ENCODE results near the gene LRRC71.

LRRC71 gene

DNA sequence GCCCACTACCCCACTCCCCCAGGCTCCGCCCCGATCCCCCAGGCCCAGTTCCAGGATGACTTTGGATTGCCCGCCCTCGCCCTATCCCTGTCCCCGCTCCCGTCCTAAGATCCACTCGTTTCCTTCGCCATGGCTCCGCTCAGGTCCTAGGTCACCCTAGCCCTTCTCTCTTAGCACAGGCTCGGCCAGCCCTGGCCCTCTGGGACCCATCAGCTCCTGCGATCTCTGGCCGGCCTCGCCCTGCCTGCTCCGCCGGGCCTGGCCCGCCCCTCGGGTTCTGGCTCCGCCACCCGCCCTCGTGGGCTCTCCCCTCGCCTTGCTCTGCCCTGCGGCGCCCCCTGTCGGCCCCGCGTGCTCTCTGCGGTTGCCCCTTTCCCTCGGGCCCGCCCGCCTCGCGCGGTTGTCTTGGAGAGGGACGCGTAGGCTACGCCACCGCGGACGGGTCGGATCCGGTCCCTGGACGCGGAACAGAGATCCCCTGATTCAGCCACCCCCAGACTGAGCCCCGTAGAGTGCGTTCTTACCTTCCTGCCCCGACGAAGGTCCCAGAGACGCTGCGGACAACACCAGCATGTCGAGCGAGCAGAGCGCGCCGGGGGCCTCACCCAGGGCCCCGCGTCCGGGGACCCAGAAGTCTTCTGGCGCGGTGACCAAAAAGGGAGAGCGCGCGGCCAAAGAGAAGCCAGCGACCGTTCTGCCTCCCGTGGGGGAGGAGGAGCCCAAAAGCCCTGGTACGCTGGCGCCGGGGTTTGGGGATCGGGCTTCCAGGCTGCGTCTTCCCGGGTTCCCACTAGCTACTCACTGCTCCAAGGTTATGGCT lies at the start of gene LRRC71:
Gene LRRC71 (plus strand): TSS at position 400 of the 820 bp plus-strand sequence. CDS start 172 bp downstream, at position 572.
- Histone ChIP-seq H3K27ac (ENCODE audit: low read depth, low read length) (no peak within 1 kb of the TSS), H3K36me3 (ENCODE audit: control insufficient read depth, insufficient read depth, low read length) (no peaks in the 10 kb centered on the region), H3K9ac (ENCODE audit: low read length) (no peak within 1 kb of the TSS), H3K9me3 (ENCODE audit: control insufficient read depth, insufficient read depth, low read depth, low read length) (0 out of 2 replicates have a peak, but pooled peaks cover 2% of the 10 kb centered on the region), H3K4me3 (ENCODE audit: low read depth, low read length) (peak within 1 kb of the TSS; percentile 66), H3K4me1 (ENCODE audit: control insufficient read depth, insufficient read depth, low read length) (peaks cover 16% of the 10 kb centered on the region), H3K27me3 (ENCODE audit: control insufficient read depth, insufficient read depth, low read length) (peaks cover 78% of the 10 kb centered on the region)

DNA sequence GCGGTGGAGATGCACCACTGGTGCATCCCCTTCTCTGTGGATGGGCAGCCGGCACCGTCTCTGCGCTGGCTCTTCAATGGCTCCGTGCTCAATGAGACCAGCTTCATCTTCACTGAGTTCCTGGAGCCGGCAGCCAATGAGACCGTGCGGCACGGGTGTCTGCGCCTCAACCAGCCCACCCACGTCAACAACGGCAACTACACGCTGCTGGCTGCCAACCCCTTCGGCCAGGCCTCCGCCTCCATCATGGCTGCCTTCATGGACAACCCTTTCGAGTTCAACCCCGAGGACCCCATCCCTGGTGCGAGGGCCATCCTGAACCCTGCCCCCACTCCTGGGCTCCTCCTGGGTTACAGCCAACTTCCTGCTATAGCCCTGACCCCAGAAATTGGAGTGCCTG lies 46.8 kb upstream of the LRRC71 start:
- H3K4me1 ChIP-seq (ENCODE audit: control insufficient read depth, insufficient read depth, low read length) = 0 out of 2 replicates have a peak, but pooled peaks cover 5% of the 10 kb centered on the region
- H3K27ac ChIP-seq (ENCODE audit: low read depth, low read length) = no peak overlapping the region
- no peaks in the 10 kb centered on the region for H3K9me3 ChIP-seq (ENCODE audit: control insufficient read depth, insufficient read depth, low read depth, low read length)
- H3K27me3 ChIP-seq (ENCODE audit: control insufficient read depth, insufficient read depth, low read length) = peaks cover 50% of the 10 kb centered on the region
- H3K9ac ChIP-seq (ENCODE audit: low read length) = no peak overlapping the region
- no peaks in the 10 kb centered on the region for H3K36me3 ChIP-seq (ENCODE audit: control insufficient read depth, insufficient read depth, low read length)
- H3K4me3 ChIP-seq (ENCODE audit: low read depth, low read length) = no peak overlapping the region

DNA sequence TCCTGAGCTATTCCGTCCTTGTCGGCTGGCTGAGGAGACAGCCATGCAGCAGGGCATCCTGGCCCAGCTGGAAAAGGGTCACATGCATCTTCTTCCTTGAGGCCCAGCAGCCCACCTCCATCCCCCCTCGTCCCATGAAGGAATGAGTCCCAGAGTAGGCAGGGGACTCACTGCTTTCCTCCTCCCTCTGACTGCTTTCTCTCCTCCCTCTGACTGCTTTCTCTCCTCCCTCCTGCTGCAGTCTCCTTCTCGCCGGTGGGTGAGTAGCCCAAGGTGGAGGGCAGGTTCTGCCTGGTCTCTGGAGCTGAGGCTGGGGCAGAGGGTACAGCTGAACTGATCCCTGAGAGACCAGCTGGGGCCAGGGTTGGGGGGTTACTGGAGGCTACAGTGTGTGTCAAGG lies 46.3 kb upstream of the LRRC71 start:
- H3K27me3 ChIP-seq (ENCODE audit: control insufficient read depth, insufficient read depth, low read length) = peaks cover 52% of the 10 kb centered on the region
- no peaks in the 10 kb centered on the region for H3K36me3 ChIP-seq (ENCODE audit: control insufficient read depth, insufficient read depth, low read length)
- 0 out of 2 replicates have a peak, but pooled peaks cover 5% of the 10 kb centered on the region for H3K4me1 ChIP-seq (ENCODE audit: control insufficient read depth, insufficient read depth, low read length)
- H3K27ac ChIP-seq (ENCODE audit: low read depth, low read length) = no peak overlapping the region
- H3K9me3 ChIP-seq (ENCODE audit: control insufficient read depth, insufficient read depth, low read depth, low read length) = no peaks in the 10 kb centered on the region
- H3K4me3 ChIP-seq (ENCODE audit: low read depth, low read length) = no peak overlapping the region
- H3K9ac ChIP-seq (ENCODE audit: low read length) = no peak overlapping the region

DNA sequence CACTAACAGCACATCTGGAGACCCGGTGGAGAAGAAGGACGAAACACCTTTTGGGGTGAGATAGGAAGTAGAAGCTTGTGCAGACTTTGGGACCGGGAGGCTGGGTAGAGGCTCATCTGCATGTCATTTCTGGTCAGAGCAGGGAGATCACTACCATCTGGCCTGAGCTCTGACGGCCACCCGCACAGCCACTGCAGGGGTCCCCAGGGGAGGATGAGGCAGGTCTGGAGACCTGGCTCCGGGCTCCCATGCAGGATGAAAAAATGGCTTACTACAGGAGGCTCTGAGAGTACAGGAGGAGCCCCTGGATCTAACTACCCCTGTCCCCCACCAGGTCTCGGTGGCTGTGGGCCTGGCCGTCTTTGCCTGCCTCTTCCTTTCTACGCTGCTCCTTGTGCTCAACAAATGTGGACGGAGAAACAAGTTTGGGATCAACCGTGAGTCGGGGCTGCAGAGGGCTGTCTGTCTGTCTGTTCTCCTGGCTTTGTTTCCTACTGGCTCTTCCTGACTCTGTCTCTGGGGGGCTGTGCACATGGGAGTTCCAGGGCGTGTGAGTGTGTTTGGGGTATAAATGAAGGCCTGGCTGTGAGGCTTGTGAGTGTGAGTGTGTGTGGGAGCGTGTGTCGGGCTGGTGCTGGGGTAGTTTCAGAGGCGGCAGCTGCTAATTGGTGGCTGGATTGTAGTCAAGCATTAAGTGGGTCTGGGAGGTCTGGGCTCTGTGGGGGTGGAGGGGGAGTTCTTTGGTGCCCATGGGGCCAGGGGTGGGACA lies 45.7 kb upstream of the LRRC71 start:
- Histone ChIP-seq H3K9ac (ENCODE audit: low read length) (no peak overlapping the region), H3K4me3 (ENCODE audit: low read depth, low read length) (no peak overlapping the region), H3K27me3 (ENCODE audit: control insufficient read depth, insufficient read depth, low read length) (peaks cover 55% of the 10 kb centered on the region), H3K27ac (ENCODE audit: low read depth, low read length) (no peak overlapping the region), H3K4me1 (ENCODE audit: control insufficient read depth, insufficient read depth, low read length) (0 out of 2 replicates have a peak, but pooled peaks cover 5% of the 10 kb centered on the region), H3K36me3 (ENCODE audit: control insufficient read depth, insufficient read depth, low read length) (no peaks in the 10 kb centered on the region), H3K9me3 (ENCODE audit: control insufficient read depth, insufficient read depth, low read depth, low read length) (no peaks in the 10 kb centered on the region)

DNA sequence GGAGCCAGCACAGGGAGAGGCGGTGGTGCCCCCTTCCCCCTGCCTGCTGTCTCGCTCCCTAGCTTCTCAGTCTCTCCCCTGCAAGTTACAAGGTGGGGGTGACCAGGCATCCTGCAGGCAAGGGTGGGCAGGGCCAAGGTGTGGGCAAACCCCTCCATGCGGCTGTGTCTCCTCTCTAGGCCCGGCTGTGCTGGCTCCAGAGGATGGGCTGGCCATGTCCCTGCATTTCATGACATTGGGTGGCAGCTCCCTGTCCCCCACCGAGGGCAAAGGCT lies 45.2 kb upstream of the LRRC71 start:
- H3K36me3 ChIP-seq (ENCODE audit: control insufficient read depth, insufficient read depth, low read length) = no peaks in the 10 kb centered on the region
- peaks cover 60% of the 10 kb centered on the region for H3K27me3 ChIP-seq (ENCODE audit: control insufficient read depth, insufficient read depth, low read length)
- H3K4me1 ChIP-seq (ENCODE audit: control insufficient read depth, insufficient read depth, low read length) = 0 out of 2 replicates have a peak, but pooled peaks cover 5% of the 10 kb centered on the region
- no peak overlapping the region for H3K9ac ChIP-seq (ENCODE audit: low read length)
- H3K4me3 ChIP-seq (ENCODE audit: low read depth, low read length) = no peak overlapping the region
- no peak overlapping the region for H3K27ac ChIP-seq (ENCODE audit: low read depth, low read length)
- H3K9me3 ChIP-seq (ENCODE audit: control insufficient read depth, insufficient read depth, low read depth, low read length) = no peaks in the 10 kb centered on the region

DNA sequence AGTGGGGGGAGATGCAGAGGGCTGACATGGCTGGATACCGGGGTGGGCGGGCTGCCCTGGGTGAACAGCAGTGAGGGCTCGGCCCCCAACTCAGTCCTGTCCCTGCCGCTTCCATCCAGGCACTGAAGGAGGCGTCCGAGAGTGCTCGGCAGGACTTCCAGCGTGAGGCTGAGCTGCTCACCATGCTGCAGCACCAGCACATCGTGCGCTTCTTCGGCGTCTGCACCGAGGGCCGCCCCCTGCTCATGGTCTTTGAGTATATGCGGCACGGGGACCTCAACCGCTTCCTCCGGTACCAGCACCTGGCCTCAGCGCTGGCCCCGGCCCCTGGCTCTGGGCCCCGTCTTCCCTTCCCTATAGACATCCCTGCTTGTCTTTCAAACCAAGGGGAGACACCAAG lies 44.2 kb upstream of the LRRC71 start:
- no peak overlapping the region for H3K4me3 ChIP-seq (ENCODE audit: low read depth, low read length)
- no peak overlapping the region for H3K9ac ChIP-seq (ENCODE audit: low read length)
- no peaks in the 10 kb centered on the region for H3K9me3 ChIP-seq (ENCODE audit: control insufficient read depth, insufficient read depth, low read depth, low read length)
- no peaks in the 10 kb centered on the region for H3K36me3 ChIP-seq (ENCODE audit: control insufficient read depth, insufficient read depth, low read length)
- peaks cover 62% of the 10 kb centered on the region for H3K27me3 ChIP-seq (ENCODE audit: control insufficient read depth, insufficient read depth, low read length)
- H3K27ac ChIP-seq (ENCODE audit: low read depth, low read length) = no peak overlapping the region
- H3K4me1 ChIP-seq (ENCODE audit: control insufficient read depth, insufficient read depth, low read length) = 0 out of 2 replicates have a peak, but pooled peaks cover 5% of the 10 kb centered on the region

DNA sequence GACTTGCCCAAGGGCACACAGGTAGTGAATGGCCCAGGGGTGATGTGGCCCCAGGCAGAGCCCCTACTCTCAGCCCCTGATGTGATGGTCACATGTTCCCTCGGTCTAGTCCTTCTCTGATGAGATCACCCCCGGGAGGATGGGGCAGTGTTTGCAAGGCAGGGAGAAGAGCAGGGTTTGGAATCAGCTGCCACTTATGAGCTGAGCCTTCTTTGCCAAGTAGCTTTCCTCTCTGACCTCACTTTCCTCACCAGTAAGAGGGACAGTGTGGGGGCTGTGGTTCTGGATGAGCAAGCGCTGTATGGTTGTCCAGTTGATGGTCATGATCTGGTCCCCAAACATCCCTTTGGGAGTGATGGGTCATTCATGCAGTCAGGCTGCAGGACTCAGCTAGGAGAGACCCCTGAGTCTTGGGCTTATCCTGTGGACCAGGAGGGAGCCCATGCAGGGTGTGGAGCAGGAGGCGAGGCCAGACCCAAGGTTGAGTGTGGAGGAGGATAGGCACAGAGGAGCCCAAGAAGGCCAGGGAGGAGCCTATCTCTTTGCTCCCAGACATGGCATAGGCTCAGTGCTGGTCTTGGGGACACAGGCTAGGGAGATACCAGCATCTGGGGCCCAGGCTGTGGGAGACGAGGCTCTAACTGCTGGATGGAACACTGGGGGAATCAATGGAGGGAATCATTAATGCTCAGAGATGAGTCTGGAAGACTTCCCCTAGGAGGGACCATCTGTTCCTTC lies 42.8 kb upstream of the LRRC71 start:
- Histone ChIP-seq H3K4me3 (ENCODE audit: low read depth, low read length) (no peak overlapping the region), H3K36me3 (ENCODE audit: control insufficient read depth, insufficient read depth, low read length) (no peaks in the 10 kb centered on the region)

DNA sequence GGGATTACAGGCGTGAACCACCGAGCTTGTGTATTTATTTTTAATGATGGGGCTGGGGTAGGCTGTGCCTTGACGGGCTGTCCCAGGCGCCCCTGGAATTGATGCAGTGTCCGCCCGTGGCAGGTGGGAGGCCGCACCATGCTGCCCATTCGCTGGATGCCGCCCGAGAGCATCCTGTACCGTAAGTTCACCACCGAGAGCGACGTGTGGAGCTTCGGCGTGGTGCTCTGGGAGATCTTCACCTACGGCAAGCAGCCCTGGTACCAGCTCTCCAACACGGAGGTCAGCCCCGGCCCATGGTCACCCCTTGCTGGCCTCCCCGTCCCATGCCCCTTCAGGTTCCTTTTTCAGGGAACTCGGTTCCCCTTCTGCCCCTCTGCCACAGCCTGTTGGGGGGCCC lies 40.6 kb upstream of the LRRC71 start:
- H3K4me1 ChIP-seq (ENCODE audit: control insufficient read depth, insufficient read depth, low read length) = peaks cover 12% of the 10 kb centered on the region
- no peak overlapping the region for H3K27ac ChIP-seq (ENCODE audit: low read depth, low read length)
- H3K36me3 ChIP-seq (ENCODE audit: control insufficient read depth, insufficient read depth, low read length) = no peaks in the 10 kb centered on the region
- H3K4me3 ChIP-seq (ENCODE audit: low read depth, low read length) = no peak overlapping the region
- H3K9me3 ChIP-seq (ENCODE audit: control insufficient read depth, insufficient read depth, low read depth, low read length) = no peaks in the 10 kb centered on the region
- no peak overlapping the region for H3K9ac ChIP-seq (ENCODE audit: low read length)
- peaks cover 74% of the 10 kb centered on the region for H3K27me3 ChIP-seq (ENCODE audit: control insufficient read depth, insufficient read depth, low read length)

More for the DNA sequence above, 42.8 kb upstream of the LRRC71 start:
- H3K9ac ChIP-seq (ENCODE audit: low read length) = no peak overlapping the region
- no peak overlapping the region for H3K27ac ChIP-seq (ENCODE audit: low read depth, low read length)
- no peaks in the 10 kb centered on the region for H3K9me3 ChIP-seq (ENCODE audit: control insufficient read depth, insufficient read depth, low read depth, low read length)
- H3K4me1 ChIP-seq (ENCODE audit: control insufficient read depth, insufficient read depth, low read length) = 0 out of 2 replicates have a peak, but pooled peaks cover 5% of the 10 kb centered on the region
- peaks cover 64% of the 10 kb centered on the region for H3K27me3 ChIP-seq (ENCODE audit: control insufficient read depth, insufficient read depth, low read length)

DNA sequence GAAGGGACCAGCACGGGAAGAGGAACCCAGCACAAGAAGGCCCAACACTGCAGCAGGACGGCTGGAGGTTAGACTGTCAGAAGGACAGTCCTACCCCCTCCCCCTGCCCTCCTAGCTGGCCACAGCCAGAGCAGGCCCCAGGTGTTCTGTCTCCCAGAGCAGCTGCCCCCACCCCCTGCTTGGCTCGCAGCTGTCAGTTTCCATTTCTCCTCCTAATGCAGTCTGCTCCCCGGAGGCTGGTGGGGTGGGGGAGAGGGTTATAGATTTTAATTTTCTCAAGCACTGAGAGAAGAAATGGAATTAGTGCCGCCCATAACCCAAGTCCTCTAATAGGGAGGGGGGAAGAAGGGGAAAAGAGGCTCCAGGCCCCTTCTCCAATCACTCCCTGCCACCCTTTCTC lies 40.0 kb upstream of the LRRC71 start:
- peaks cover 18% of the 10 kb centered on the region for H3K4me1 ChIP-seq (ENCODE audit: control insufficient read depth, insufficient read depth, low read length)
- H3K9me3 ChIP-seq (ENCODE audit: control insufficient read depth, insufficient read depth, low read depth, low read length) = no peaks in the 10 kb centered on the region
- no peak overlapping the region for H3K27ac ChIP-seq (ENCODE audit: low read depth, low read length)
- peaks cover 74% of the 10 kb centered on the region for H3K27me3 ChIP-seq (ENCODE audit: control insufficient read depth, insufficient read depth, low read length)
- no peaks in the 10 kb centered on the region for H3K36me3 ChIP-seq (ENCODE audit: control insufficient read depth, insufficient read depth, low read length)
- no peak overlapping the region for H3K4me3 ChIP-seq (ENCODE audit: low read depth, low read length)
- H3K9ac ChIP-seq (ENCODE audit: low read length) = no peak overlapping the region

DNA sequence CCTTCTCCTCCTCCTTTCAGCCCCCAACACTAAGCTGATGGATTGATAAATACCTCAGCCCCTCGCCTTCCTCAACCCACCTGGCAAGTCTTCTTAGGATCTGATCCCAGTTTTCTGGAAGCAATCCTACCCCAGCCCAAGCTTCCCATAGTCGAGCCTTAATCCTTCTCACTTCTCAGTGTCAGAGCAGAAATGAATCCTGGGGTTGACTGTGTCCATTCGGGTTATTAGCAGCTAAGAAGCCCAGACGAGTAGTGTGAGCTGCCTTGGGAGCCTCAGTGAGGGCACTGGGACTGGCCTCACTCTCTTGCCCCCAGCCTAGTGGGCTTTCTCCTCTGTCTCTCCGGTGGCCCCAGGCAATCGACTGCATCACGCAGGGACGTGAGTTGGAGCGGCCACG lies 39.3 kb upstream of the LRRC71 start:
- Histone ChIP-seq H3K27ac (ENCODE audit: low read depth, low read length) (no peak overlapping the region), H3K9ac (ENCODE audit: low read length) (no peak overlapping the region), H3K9me3 (ENCODE audit: control insufficient read depth, insufficient read depth, low read depth, low read length) (no peaks in the 10 kb centered on the region), H3K36me3 (ENCODE audit: control insufficient read depth, insufficient read depth, low read length) (no peaks in the 10 kb centered on the region), H3K4me3 (ENCODE audit: low read depth, low read length) (no peak overlapping the region), H3K4me1 (ENCODE audit: control insufficient read depth, insufficient read depth, low read length) (peaks cover 24% of the 10 kb centered on the region), H3K27me3 (ENCODE audit: control insufficient read depth, insufficient read depth, low read length) (peaks cover 74% of the 10 kb centered on the region)

Measured in HUES6 (cell line).